HG02798 (cell line): ENCODE measurements around the gene ATRIP.
A peak's percentile ranks its signal among the peaks of the same experiment; 100 is the strongest.
"Not testable (repeated sequence)": the region's sequence is repeated elsewhere in the genome, so short reads cannot be mapped to it uniquely, and the experiment has no call there.

Experiments used
- ATAC-seq: cut with Tn5 transposase; IDR thresholded peaks from one replicate; pipeline ENCODE4 v1.9.1; 2021; ENCODE audit warnings: mild to moderate bottlenecking; ENCODE audit not compliant: unreplicated experiment, poor library complexity

ATRIP gene

GRCh38 chr3:48466386-48467109 is 20.0 kb downstream of the ATRIP start:
- ATAC-seq = peak; percentile 10

GRCh38 chr3:48467110-48467454 is 20.5 kb downstream of the ATRIP start:
- no peak for ATAC-seq

DNA sequence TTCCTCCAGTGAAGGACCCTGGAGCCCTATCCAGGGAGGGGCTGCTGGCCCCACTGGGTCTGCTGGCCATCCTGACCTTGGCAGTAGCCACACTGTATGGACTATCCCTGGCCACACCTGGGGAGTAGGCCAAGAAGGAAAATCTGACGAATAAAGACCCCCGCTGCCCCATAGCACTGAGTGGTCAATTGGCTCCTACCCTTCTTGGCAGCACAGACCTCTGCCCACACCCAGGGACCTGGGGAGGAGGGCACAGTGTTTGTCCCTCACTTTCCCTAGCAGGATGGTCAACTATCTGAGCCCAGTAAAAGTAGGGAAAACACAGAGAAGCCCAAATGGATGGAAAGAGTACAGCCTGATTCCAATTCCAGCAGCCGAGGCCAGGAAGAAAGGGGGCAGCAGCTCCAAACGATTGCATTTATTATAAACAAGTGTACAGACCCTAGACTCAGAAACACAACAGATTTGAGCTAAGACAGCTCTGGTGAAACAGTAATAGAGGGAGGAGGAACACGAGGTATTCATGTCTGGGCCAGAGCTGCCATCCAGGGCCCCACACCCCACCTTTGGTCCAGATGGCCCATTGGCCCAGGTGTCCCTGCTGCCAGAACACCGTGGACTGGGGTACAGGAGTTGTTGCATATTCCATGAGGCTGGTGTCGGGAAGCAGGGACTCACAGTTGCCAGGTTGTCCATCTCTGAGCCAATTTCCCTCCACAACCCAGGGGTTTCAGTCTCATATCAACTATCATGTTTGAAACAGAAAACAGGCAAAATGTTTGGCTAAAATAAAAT is 21.1 kb downstream of the ATRIP start:
- no peak for ATAC-seq

- ATAC-seq = no peak
These were observed 21.8 kb downstream of the ATRIP start for GRCh38 chr3:48468329-48468731.

GRCh38 chr3:48469046-48469915 is 22.7 kb downstream of the ATRIP start:
- ATAC-seq = no peak

- ATAC-seq = no peak
These were observed 23.7 kb downstream of the ATRIP start for GRCh38 chr3:48470286-48470685.

DNA sequence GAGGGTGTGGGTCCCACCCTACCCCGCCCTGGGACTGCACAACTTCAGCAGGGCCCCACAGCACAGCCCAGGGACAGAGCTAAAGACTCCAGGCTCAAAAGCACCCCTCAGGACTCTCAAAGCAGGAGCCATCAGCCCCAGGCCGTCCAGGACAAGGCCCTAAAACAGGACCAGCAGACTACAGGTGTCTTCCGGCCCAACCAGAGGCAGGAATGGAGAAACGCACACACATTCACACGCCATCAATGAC is 26.1 kb downstream of the ATRIP start:
- peak; percentile 11 for ATAC-seq

GRCh38 chr3:48472923-48473616 is 26.5 kb downstream of the ATRIP start:
- peak; percentile 83 for ATAC-seq

DNA sequence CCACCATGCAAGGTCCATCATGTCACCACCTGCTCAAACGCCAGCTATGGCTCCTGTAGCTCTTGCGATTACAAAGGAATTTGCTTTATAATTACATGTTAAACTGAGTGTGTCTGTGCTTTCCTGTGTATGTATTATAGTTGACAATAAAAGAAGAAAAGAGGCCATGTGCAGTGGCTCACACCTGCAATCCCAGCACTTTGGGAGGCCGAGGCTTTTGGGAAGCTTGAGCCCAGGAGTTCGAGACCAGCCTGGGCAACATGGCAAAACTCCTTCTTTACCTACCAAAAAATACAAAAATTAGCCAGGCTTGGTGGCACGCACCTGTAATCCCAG is 27.0 kb downstream of the ATRIP start:
- no peak for ATAC-seq

GRCh38 chr3:48474031-48474430 is 27.5 kb downstream of the ATRIP start:
- not testable (repeated sequence) for ATAC-seq

GRCh38 chr3:48474619-48475018 is 28.1 kb downstream of the ATRIP start:
- no peak for ATAC-seq

- ATAC-seq = no peak
These were observed 28.7 kb downstream of the ATRIP start for GRCh38 chr3:48475188-48475587.

GRCh38 chr3:48476426-48477053 is 30.0 kb downstream of the ATRIP start:
- ATAC-seq = no peak

- ATAC-seq = no peak
These were observed 31.5 kb downstream of the ATRIP start for GRCh38 chr3:48477959-48478520.

- ATAC-seq = no peak
These were observed 32.4 kb downstream of the ATRIP start for GRCh38 chr3:48478626-48479555.

- ATAC-seq = not testable (repeated sequence)
These were observed 34.4 kb downstream of the ATRIP start for GRCh38 chr3:48480891-48481290.

DNA sequence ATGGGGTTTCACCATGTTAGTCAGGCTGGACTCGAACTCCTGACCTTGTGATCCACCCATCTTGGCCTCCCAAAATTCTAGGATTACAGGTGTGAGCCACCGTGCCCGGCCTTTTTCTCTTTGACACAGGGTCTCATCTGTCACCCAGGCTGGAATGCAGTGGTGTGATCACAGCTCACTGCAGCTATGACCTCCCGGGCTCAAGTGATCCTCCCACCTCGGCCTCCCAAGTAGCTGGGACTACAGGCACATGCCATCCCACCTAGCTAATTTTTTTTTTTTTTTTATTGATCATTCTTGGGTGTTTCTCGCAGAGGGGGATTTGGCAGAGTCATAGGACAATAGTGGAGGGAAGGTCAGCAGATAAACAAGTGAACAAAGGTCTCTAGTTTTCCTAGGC is 36.3 kb downstream of the ATRIP start:
- not testable (repeated sequence) for ATAC-seq

DNA sequence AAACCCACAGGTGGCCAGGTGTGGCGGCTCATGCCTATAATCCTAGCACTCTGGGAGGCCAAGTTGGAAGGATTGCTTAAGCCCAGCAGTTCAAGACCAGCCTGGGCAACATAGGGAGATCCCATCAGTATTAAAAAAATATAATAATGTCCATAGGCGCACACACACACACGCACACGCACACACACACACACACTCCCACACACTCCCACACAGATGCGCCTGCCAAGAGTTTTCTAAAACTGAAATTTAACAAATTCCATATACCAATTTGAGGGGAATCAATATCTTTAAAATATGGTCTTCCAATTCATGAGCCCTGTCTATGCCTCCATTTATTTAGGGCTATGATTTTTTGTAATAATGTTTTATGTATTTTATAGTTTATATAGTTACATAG is 40.4 kb downstream of the ATRIP start:
- ATAC-seq = no peak
